A549 (cell line): Measurements from ENCODE around the gene PKIG. TPM values are rescaled to one million over a fixed set of nuclear protein-coding genes. Genes with fewer than 3 reads are reported as not detected.

Experiments
- ATAC-seq, 2 experiments: fragments of 200-7000 bp in 1 of 2; fragments of >200 bp in 1 of 2; cut with Nextera tagmentation in 1 of 2; cut with Tn5 transposase in 1 of 2; 3 replicates each; pipeline versions ENCODE4 v1.8.0 to v1.9.1; 2018 to 2020; ENCODE audit warnings: mild to moderate bottlenecking in 1 of 2, moderate library complexity in 1 of 2
- CTCF ChIA-PET: fragments of 300-600 bp; sonication (Branson Sonifier 250); formaldehyde crosslinking; extraction: SDS; loops from one replicate; lab custom pipeline; 2021; ENCODE audit warnings: antibody characterized with exemption, inconsistent platforms; lab: Yijun Ruan, JAX
- POLR2A ChIA-PET: fragments of 350-600 bp; formaldehyde crosslinking; extraction: SDS; loops from one replicate; lab custom pipeline; 2021; ENCODE audit warnings: antibody characterized with exemption, inconsistent platforms; lab: Yijun Ruan, JAX
- DNase-seq, 2 experiments: peaks; one replicate each; pipeline versions ENCODE4 v3.0.0 to v3.0.0-alpha.2; 2011 to 2016; ENCODE audit warnings: low read depth in 1 of 2, low spot score in 1 of 2
- FAIRE-seq: peaks from 2 replicates; lab custom pipeline; 2011; peaks lifted over from hg19 to GRCh38; lab: Jason Lieb, UNC
- H3K27ac ChIP-seq, 2 experiments: fragments of >200 bp; sonication (Bioruptor Twin); formaldehyde crosslinking; 3 replicates each; pipeline ENCODE4 v1.5.1; 2016 to 2017
- H3K4me1 ChIP-seq: fragments of >200 bp; sonication (Bioruptor Twin); formaldehyde crosslinking; 3 replicates; pipeline ENCODE4 v1.6.1; 2016
- H3K4me2 ChIP-seq: fragments of >200 bp; sonication (Bioruptor Twin); formaldehyde crosslinking; 3 replicates; pipeline ENCODE4 v1.6.1; 2016
- H3K4me3 ChIP-seq: fragments of >200 bp; sonication (Bioruptor Twin); formaldehyde crosslinking; 3 replicates; pipeline ENCODE4 v1.5.1; 2016
- H3K9me3 ChIP-seq: fragments of >200 bp; sonication (Bioruptor Twin); formaldehyde crosslinking; 3 replicates; pipeline ENCODE4 v1.6.1; 2016
- BHLHE40 ChIP-seq: IDR thresholded peaks from 2 replicates; pipeline ENCODE4 v1.6.1; 2012; ENCODE audit warnings: low read depth, low read length, inconsistent platforms
- CBX2 ChIP-seq: fragments of 200-600 bp; sonication (generic); IDR thresholded peaks from 2 replicates; pipeline ENCODE4 v1.6.1; 2016; ENCODE audit warnings: low read depth, mild to moderate bottlenecking, borderline replicate concordance
- CBX8 ChIP-seq: fragments of 200-600 bp; sonication (generic); IDR thresholded peaks from 2 replicates; pipeline ENCODE4 v1.6.1; 2016
- CHD4 ChIP-seq: fragments of 200-600 bp; sonication (generic); IDR thresholded peaks from 2 replicates; pipeline ENCODE4 v1.6.1; 2016; ENCODE audit warnings: antibody characterized with exemption, mild to moderate bottlenecking, borderline replicate concordance
- FOSB ChIP-seq: fragments of 250-450 bp; sonication (Bioruptor Pico); IDR thresholded peaks from 2 replicates; pipeline ENCODE4 v1.5.0; 2020; ENCODE audit warnings: mild to moderate bottlenecking, moderate library complexity
- FOSL2 ChIP-seq, 2 experiments: fragments of 450-650 bp in 1 of 2; fragments of >200 bp in 1 of 2; sonication (Bioruptor Twin) in 1 of 2; formaldehyde crosslinking; IDR thresholded peaks; 2 replicates each; pipeline versions ENCODE4 v1.5.0 to v1.6.1; 2016 to 2020; ENCODE audit warnings: mild to moderate bottlenecking in 1 of 2, moderate library complexity in 1 of 2
- HOXB13 ChIP-seq: fragments of 250-450 bp; sonication (Bioruptor Pico); IDR thresholded peaks from 2 replicates; pipeline ENCODE4 v1.5.0; 2020; ENCODE audit warnings: low read depth, mild to moderate bottlenecking, moderate library complexity
- HOXB5 ChIP-seq: fragments of 250-450 bp; sonication (Bioruptor Pico); IDR thresholded peaks from 2 replicates; pipeline ENCODE4 v1.5.0; 2020; ENCODE audit warnings: mild to moderate bottlenecking, moderate library complexity
- JUNB ChIP-seq: fragments of >200 bp; sonication (Bioruptor Twin); formaldehyde crosslinking; IDR thresholded peaks from 2 replicates; pipeline ENCODE4 v1.6.1; 2016
- MAFK ChIP-seq: fragments of 450-650 bp; IDR thresholded peaks from 2 replicates; pipeline ENCODE4 v1.6.1; 2014; ENCODE audit not compliant: partially characterized antibody
- NFE2L2 ChIP-seq: fragments of 150-350 bp; conservative IDR thresholded peaks from 2 replicates; pipeline ENCODE4 v1.6.1; 2014; ENCODE audit warnings: low read length
- NPAS2 ChIP-seq: fragments of 250-450 bp; sonication (Bioruptor Pico); IDR thresholded peaks from 2 replicates; pipeline ENCODE4 v1.8.0; 2022; ENCODE audit warnings: mild to moderate bottlenecking, moderate library complexity, borderline replicate concordance
- NR3C1 ChIP-seq: fragments of >200 bp; sonication (Bioruptor Twin); formaldehyde crosslinking; IDR thresholded peaks from 3 replicates; pipeline ENCODE4 v1.6.1; 2017
- PHF8 ChIP-seq: fragments of 200-600 bp; sonication (generic); IDR thresholded peaks from 2 replicates; pipeline ENCODE4 v1.6.1; 2016; ENCODE audit warnings: low read depth, mild to moderate bottlenecking, antibody characterized with exemption, moderate library complexity, borderline replicate concordance
- POLR2A ChIP-seq: IDR thresholded peaks from 2 replicates; pipeline ENCODE4 v1.6.1; 2012; ENCODE audit warnings: mild to moderate bottlenecking, low read length
- SMC3 ChIP-seq: fragments of >200 bp; sonication (Bioruptor Twin); formaldehyde crosslinking; IDR thresholded peaks from 3 replicates; pipeline ENCODE4 v1.6.1; 2018; ENCODE audit warnings: inconsistent platforms
- TFCP2L1 ChIP-seq: fragments of 250-450 bp; sonication (Bioruptor Pico); IDR thresholded peaks from 2 replicates; pipeline ENCODE4 v1.5.0; 2021; ENCODE audit warnings: mild to moderate bottlenecking
- WGBS: methylation state at CpG from one replicate; pipeline ENCODE4 v1.1.6; 2017; ENCODE audit errors: missing lambda C conversion rate; 5-methylcytosine and 5-hydroxymethylcytosine counted together
- polyA plus RNA-seq, 4 experiments: library from polyadenylated mRNA; depleted of rRNA in 3 of 4; stranded (reverse); fragments of >200 nt; fragmentation: RNase III in 1 of 4; extraction: RNeasy Plus Mini Kit Qiagen cat#74134 plus additional on column Dnase treatment in 1 of 4; gene quantifications; 2 replicates in 3 of 4; 3 replicates in 1 of 4; pipeline ENCODE4 v1.2.3, GENCODE V29; 2011 to 2017
- TF ChIP-seq, protein P1 (sequence below): fragments of >200 bp; sonication (Bioruptor Twin); formaldehyde crosslinking; IDR thresholded peaks from 3 replicates; pipeline ENCODE4 v1.6.1; 2016
- TF ChIP-seq, protein P2 (sequence below): fragments of >200 bp; sonication (Bioruptor Twin); formaldehyde crosslinking; IDR thresholded peaks from 3 replicates; pipeline ENCODE4 v1.5.1; 2016
- TF ChIP-seq, protein P3 (sequence below): IDR thresholded peaks from 2 replicates; pipeline ENCODE4 v1.6.1; 2012
- TF ChIP-seq, protein P4 (sequence below): fragments of 200-600 bp; sonication (generic); IDR thresholded peaks from 2 replicates; pipeline ENCODE4 v1.6.1; 2016; ENCODE audit warnings: antibody characterized with exemption, mild to moderate bottlenecking, moderate library complexity
- TF ChIP-seq, protein P5 (sequence below): IDR thresholded peaks from 2 replicates; pipeline ENCODE4 v1.6.1; 2012
- TF ChIP-seq, protein P6 (sequence below): IDR thresholded peaks from 2 replicates; pipeline ENCODE4 v1.6.1; 2012; ENCODE audit warnings: low read depth, borderline replicate concordance

The PKIG gene
- polyA plus RNA-seq, 2 of the 4 experiments (the other 2 are of a cell fraction), result 24.0 to 31.1 TPM

DNA sequence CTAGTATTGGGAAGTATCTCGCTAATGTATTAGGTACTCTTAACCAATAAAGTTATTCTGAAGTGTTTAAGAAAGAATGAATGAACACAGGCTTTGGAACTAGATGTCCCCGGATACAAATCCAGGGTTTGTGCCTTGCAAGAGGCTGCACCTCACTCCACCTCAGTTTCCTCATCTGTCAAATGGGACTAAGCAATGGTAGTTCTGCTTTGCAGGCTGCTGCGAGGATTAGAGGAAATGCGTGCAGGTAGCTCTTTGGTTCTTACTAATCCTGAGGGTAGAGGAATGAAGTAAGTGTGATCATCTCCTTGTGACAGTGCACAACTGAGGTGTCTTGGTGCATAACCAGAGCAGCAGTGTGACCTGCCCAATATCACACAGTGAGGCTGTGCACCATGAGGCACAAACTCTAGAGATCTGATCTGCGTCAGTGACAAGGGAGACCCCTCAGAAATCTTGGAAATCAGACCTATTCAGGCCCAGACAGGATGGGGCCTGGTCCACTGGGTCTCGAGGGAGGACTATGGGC lies 42.4 kb downstream of the PKIG start:
- ChIA-PET POLR2A (no interaction called here), CTCF (interaction anchor here (1.4 to 5.0 kb wide), 2 partner anchors 14 to 15 kb away, joined by 4 to 25 read pairs; no protein-coding TSS in a partner anchor)
- DNase-seq (no peak), ATAC-seq (no peak), FAIRE-seq (no peak)
- Histone ChIP-seq H3K9me3 (peaks cover 15% of the 10 kb centered on the region), H3K27ac (no peak overlapping the region), H3K4me3 (no peak overlapping the region), H3K4me1 (no peaks in the 10 kb centered on the region), H3K4me2 (no peak overlapping the region)
- TF ChIP-seq NFE2L2 (no peak), PHF8 (no peak), CBX2 (no peak), HOXB5 (CRISPR knock-in tag) (no peak), FOSB (CRISPR knock-in tag) (no peak), CHD4 (no peak), MAFK (no peak)
- TF ChIP-seq, protein P1, sequence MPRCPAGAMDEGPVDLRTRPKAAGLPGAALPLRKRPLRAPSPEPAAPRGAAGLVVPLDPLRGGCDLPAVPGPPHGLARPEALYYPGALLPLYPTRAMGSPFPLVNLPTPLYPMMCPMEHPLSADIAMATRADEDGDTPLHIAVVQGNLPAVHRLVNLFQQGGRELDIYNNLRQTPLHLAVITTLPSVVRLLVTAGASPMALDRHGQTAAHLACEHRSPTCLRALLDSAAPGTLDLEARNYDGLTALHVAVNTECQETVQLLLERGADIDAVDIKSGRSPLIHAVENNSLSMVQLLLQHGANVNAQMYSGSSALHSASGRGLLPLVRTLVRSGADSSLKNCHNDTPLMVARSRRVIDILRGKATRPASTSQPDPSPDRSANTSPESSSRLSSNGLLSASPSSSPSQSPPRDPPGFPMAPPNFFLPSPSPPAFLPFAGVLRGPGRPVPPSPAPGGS, result no peak
- TF ChIP-seq, protein P2, sequence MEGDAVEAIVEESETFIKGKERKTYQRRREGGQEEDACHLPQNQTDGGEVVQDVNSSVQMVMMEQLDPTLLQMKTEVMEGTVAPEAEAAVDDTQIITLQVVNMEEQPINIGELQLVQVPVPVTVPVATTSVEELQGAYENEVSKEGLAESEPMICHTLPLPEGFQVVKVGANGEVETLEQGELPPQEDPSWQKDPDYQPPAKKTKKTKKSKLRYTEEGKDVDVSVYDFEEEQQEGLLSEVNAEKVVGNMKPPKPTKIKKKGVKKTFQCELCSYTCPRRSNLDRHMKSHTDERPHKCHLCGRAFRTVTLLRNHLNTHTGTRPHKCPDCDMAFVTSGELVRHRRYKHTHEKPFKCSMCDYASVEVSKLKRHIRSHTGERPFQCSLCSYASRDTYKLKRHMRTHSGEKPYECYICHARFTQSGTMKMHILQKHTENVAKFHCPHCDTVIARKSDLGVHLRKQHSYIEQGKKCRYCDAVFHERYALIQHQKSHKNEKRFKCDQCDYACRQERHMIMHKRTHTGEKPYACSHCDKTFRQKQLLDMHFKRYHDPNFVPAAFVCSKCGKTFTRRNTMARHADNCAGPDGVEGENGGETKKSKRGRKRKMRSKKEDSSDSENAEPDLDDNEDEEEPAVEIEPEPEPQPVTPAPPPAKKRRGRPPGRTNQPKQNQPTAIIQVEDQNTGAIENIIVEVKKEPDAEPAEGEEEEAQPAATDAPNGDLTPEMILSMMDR, result no peak
- TF ChIP-seq, protein P3, sequence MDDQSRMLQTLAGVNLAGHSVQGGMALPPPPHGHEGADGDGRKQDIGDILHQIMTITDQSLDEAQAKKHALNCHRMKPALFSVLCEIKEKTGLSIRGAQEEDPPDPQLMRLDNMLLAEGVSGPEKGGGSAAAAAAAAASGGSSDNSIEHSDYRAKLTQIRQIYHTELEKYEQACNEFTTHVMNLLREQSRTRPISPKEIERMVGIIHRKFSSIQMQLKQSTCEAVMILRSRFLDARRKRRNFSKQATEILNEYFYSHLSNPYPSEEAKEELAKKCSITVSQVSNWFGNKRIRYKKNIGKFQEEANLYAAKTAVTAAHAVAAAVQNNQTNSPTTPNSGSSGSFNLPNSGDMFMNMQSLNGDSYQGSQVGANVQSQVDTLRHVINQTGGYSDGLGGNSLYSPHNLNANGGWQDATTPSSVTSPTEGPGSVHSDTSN, result no peak
- WGBS, result 96% methylated on average over 6 of the region's 6 CpGs

DNA sequence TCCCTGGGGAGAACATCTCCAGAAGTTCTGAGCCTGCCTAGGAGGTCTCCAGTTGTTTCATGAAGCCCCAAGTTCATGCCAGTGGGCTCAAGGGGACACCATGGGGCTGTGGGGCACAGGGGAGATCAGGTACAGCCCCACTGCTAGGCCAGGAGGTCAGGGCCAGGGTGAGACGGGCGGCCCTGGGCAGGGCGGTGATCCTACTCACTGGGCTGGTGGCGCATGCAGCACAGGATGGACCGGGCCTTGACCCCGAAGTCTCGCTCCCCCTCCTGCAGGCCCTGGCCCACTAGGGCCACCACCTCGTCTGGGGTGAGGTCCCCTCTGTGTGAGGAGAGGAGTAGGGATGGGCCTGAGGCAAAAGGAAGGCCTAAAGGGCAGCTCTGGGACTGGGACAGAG lies 43.0 kb downstream of the PKIG start:
- CTCF ChIA-PET, result interaction anchor here (1.4 to 5.0 kb wide), 2 partner anchors 14 to 15 kb away, joined by 4 to 25 read pairs; no protein-coding TSS in a partner anchor
- no peak for TF ChIP-seq HOXB13 (CRISPR knock-in tag)
- no peak for TF ChIP-seq POLR2A
- TF ChIP-seq FOSL2 (IDR thresholded peaks at IDR 0.05), result no peak
- TF ChIP-seq FOSL2 (CRISPR knock-in tag; IDR thresholded peaks at IDR 0.05), result no peak
- TF ChIP-seq, protein P4, sequence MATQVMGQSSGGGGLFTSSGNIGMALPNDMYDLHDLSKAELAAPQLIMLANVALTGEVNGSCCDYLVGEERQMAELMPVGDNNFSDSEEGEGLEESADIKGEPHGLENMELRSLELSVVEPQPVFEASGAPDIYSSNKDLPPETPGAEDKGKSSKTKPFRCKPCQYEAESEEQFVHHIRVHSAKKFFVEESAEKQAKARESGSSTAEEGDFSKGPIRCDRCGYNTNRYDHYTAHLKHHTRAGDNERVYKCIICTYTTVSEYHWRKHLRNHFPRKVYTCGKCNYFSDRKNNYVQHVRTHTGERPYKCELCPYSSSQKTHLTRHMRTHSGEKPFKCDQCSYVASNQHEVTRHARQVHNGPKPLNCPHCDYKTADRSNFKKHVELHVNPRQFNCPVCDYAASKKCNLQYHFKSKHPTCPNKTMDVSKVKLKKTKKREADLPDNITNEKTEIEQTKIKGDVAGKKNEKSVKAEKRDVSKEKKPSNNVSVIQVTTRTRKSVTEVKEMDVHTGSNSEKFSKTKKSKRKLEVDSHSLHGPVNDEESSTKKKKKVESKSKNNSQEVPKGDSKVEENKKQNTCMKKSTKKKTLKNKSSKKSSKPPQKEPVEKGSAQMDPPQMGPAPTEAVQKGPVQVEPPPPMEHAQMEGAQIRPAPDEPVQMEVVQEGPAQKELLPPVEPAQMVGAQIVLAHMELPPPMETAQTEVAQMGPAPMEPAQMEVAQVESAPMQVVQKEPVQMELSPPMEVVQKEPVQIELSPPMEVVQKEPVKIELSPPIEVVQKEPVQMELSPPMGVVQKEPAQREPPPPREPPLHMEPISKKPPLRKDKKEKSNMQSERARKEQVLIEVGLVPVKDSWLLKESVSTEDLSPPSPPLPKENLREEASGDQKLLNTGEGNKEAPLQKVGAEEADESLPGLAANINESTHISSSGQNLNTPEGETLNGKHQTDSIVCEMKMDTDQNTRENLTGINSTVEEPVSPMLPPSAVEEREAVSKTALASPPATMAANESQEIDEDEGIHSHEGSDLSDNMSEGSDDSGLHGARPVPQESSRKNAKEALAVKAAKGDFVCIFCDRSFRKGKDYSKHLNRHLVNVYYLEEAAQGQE, result no peak
- TF ChIP-seq, protein P5, sequence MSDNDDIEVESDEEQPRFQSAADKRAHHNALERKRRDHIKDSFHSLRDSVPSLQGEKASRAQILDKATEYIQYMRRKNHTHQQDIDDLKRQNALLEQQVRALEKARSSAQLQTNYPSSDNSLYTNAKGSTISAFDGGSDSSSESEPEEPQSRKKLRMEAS, result no peak
- no peak for TF ChIP-seq BHLHE40
- no peak for TF ChIP-seq NPAS2
- TF ChIP-seq TFCP2L1 (CRISPR knock-in tag), result no peak
- TF ChIP-seq CBX8, result no peak
- no peak for TF ChIP-seq SMC3
- no peak for TF ChIP-seq MAFK
- no peak for TF ChIP-seq JUNB
- TF ChIP-seq, protein P6, sequence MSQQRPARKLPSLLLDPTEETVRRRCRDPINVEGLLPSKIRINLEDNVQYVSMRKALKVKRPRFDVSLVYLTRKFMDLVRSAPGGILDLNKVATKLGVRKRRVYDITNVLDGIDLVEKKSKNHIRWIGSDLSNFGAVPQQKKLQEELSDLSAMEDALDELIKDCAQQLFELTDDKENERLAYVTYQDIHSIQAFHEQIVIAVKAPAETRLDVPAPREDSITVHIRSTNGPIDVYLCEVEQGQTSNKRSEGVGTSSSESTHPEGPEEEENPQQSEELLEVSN, result no peak
- no peak for TF ChIP-seq NR3C1
- H3K4me2 ChIP-seq, result no peak overlapping the region
- DNase-seq (no peak), FAIRE-seq (no peak), ATAC-seq (no peak)
- no peak overlapping the region for H3K4me3 ChIP-seq
- POLR2A ChIA-PET, result no interaction called here
- peaks cover 15% of the 10 kb centered on the region for H3K9me3 ChIP-seq
- WGBS, result 94% methylated on average over 8 of the region's 8 CpGs
- H3K4me1 ChIP-seq, result no peaks in the 10 kb centered on the region
- H3K27ac ChIP-seq, result no peak overlapping the region
